ENCODE results near the gene LRRC52.

LRRC52 gene

DNA sequence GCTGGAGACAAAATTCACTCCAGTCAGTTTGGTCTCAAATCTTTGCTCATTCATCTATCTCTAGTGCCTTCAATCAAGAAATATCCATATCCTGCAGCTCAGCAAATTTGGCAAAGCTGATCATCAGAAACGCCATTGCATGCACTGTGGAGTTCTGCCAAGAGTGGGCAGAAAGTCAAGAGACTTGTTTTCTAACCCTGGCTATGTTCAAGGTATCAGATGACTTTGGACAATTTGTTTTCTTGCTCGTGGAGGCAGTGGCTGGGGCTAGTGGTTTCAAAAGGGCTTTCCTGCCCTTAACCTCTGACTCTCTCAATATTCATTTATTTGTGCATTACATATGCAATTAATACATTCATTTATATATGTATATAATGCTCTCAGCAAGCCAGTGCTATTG is 12.8 kb upstream of the LRRC52 start:
- Histone ChIP-seq H3K36me3 (replicated peaks; ENCODE audit: low read depth, low read length) (no peaks in the 10 kb centered on the region), H4K20me1 (ENCODE audit: insufficient read depth, low read length) (no peaks in the 10 kb centered on the region), H3K4me3 (ENCODE audit: low read length) (no peak overlapping the region), H3K9ac (ENCODE audit: low read length) (no peak overlapping the region), H3K27ac (ENCODE audit: low read length) (no peak overlapping the region), H2AFZ (ENCODE audit: low read depth, low read length) (no peak overlapping the region), H3K27me3 (ENCODE audit: low read depth, low read length) (peaks cover 61% of the 10 kb centered on the region), H3K4me1 (ENCODE audit: low read length) (no peaks in the 10 kb centered on the region), H3K79me2 (ENCODE audit: low read length) (no peaks in the 10 kb centered on the region), H3K9me3 (ENCODE audit: insufficient read depth, low read length) (no peaks in the 10 kb centered on the region), H3K4me2 (ENCODE audit: low read length) (no peak overlapping the region)
- TF ChIP-seq EZH2phosphoT487 (IDR thresholded peaks at IDR 0.05; ENCODE audit: low read depth): no peak
- TF ChIP-seq, protein P1, sequence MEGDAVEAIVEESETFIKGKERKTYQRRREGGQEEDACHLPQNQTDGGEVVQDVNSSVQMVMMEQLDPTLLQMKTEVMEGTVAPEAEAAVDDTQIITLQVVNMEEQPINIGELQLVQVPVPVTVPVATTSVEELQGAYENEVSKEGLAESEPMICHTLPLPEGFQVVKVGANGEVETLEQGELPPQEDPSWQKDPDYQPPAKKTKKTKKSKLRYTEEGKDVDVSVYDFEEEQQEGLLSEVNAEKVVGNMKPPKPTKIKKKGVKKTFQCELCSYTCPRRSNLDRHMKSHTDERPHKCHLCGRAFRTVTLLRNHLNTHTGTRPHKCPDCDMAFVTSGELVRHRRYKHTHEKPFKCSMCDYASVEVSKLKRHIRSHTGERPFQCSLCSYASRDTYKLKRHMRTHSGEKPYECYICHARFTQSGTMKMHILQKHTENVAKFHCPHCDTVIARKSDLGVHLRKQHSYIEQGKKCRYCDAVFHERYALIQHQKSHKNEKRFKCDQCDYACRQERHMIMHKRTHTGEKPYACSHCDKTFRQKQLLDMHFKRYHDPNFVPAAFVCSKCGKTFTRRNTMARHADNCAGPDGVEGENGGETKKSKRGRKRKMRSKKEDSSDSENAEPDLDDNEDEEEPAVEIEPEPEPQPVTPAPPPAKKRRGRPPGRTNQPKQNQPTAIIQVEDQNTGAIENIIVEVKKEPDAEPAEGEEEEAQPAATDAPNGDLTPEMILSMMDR (IDR thresholded peaks at IDR 0.05; ENCODE audit: low read depth, low read length): no peak

DNA sequence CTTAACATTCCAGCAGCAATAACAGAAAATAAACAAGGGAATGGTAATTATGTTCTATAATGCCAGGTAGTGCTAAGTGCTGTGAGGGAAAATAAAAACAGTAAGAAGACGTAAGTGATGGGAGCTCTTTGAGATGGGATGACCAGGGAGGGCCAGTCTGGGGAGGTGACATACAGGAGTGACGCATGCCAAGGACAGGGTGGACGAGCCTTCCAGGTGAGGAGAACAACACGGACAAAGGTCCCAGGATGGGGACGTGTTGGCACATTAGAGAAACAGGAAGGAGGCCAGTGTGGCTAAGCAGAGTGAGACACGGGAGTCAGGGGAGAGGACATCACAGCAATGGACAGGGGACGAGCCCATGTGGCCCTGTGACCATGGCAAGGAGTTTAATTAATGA is 11.7 kb upstream of the LRRC52 start:
- H4K20me1 ChIP-seq (ENCODE audit: insufficient read depth, low read length): no peaks in the 10 kb centered on the region
- H3K27ac ChIP-seq (ENCODE audit: low read length): no peak overlapping the region
- H3K27me3 ChIP-seq (ENCODE audit: low read depth, low read length): peaks cover 68% of the 10 kb centered on the region
- TF ChIP-seq EZH2phosphoT487 (IDR thresholded peaks at IDR 0.05; ENCODE audit: low read depth): no peak
- TF ChIP-seq, protein P1 (IDR thresholded peaks at IDR 0.05; ENCODE audit: low read depth, low read length): no peak
- no peaks in the 10 kb centered on the region for H3K4me1 ChIP-seq (ENCODE audit: low read length)
- H3K9me3 ChIP-seq (ENCODE audit: insufficient read depth, low read length): no peaks in the 10 kb centered on the region
- no peak overlapping the region for H3K4me2 ChIP-seq (ENCODE audit: low read length)
- H3K4me3 ChIP-seq (ENCODE audit: low read length): no peak overlapping the region
- H3K79me2 ChIP-seq (ENCODE audit: low read length): no peaks in the 10 kb centered on the region
- no peaks in the 10 kb centered on the region for H3K36me3 ChIP-seq (replicated peaks; ENCODE audit: low read depth, low read length)
- no peak overlapping the region for H3K9ac ChIP-seq (ENCODE audit: low read length)
- H2AFZ ChIP-seq (ENCODE audit: low read depth, low read length): no peak overlapping the region

DNA sequence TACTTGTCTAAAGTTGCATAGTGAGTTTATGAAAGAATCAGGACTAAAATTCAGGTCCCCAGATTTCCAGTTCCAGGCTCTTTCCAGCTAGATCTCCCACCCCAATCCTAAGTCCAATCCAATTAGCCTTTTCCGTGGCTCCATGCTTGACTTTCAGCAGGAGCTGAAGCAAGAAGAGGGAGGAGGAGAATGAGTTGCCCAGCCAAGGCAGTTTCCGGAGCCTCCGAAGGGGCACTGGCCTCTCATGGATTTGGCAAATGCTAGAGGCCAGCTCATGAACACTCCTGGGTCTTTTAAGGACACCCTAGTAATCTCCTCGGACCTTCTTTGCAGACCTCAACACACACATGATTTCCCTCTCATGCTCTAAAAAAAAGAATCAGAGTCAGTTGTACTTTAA is 10.5 kb upstream of the LRRC52 start:
- no peak for TF ChIP-seq EZH2phosphoT487 (IDR thresholded peaks at IDR 0.05; ENCODE audit: low read depth)
- Histone ChIP-seq H3K27ac (ENCODE audit: low read length) (no peak overlapping the region), H4K20me1 (ENCODE audit: insufficient read depth, low read length) (no peaks in the 10 kb centered on the region), H2AFZ (ENCODE audit: low read depth, low read length) (no peak overlapping the region), H3K4me2 (ENCODE audit: low read length) (no peak overlapping the region), H3K9ac (ENCODE audit: low read length) (no peak overlapping the region), H3K79me2 (ENCODE audit: low read length) (no peaks in the 10 kb centered on the region), H3K4me1 (ENCODE audit: low read length) (no peaks in the 10 kb centered on the region), H3K4me3 (ENCODE audit: low read length) (no peak overlapping the region), H3K36me3 (replicated peaks; ENCODE audit: low read depth, low read length) (no peaks in the 10 kb centered on the region), H3K9me3 (ENCODE audit: insufficient read depth, low read length) (no peaks in the 10 kb centered on the region), H3K27me3 (ENCODE audit: low read depth, low read length) (peaks cover 71% of the 10 kb centered on the region)

DNA sequence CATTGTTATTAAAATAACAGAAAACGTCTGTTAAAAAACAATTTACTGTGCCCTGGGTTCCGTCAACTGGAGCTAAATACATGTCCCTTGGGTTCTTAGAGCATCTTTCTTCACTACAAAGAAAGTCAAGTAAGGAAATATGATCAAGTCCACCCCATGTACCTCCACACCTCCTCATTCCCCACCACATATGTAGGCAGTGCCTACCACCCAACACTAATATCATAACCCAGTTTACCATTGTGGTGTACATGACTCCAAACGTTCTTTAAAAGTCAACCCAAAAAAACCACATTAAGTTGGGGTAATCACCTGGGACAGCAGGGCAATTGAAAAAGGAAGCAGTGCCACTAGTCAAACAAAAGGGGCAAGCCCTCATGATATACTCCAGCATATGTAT is 7.8 kb upstream of the LRRC52 start:
- Histone ChIP-seq H3K79me2 (ENCODE audit: low read length) (no peaks in the 10 kb centered on the region), H3K4me3 (ENCODE audit: low read length) (no peak overlapping the region), H4K20me1 (ENCODE audit: insufficient read depth, low read length) (no peaks in the 10 kb centered on the region), H3K36me3 (replicated peaks; ENCODE audit: low read depth, low read length) (no peaks in the 10 kb centered on the region), H3K4me2 (ENCODE audit: low read length) (no peak overlapping the region), H3K4me1 (ENCODE audit: low read length) (no peaks in the 10 kb centered on the region), H3K27ac (ENCODE audit: low read length) (no peak overlapping the region), H3K27me3 (ENCODE audit: low read depth, low read length) (peaks cover 83% of the 10 kb centered on the region), H2AFZ (ENCODE audit: low read depth, low read length) (no peak overlapping the region), H3K9me3 (ENCODE audit: insufficient read depth, low read length) (no peaks in the 10 kb centered on the region), H3K9ac (ENCODE audit: low read length) (no peak overlapping the region)
- TF ChIP-seq EZH2phosphoT487 (IDR thresholded peaks at IDR 0.05; ENCODE audit: low read depth): no peak
- TF ChIP-seq, protein P1 (IDR thresholded peaks at IDR 0.05; ENCODE audit: low read depth, low read length): no peak
